MCF 10A (cell line): ENCODE measurements around the gene ALDH1L1. TPM values are rescaled to one million over a fixed set of nuclear protein-coding genes. Genes with fewer than 3 reads are reported as not detected.

Experiments
- BruUV-seq: library from RNA; stranded (reverse); fragments of 400-500 nt; replicated peaks from 2 replicates; lab custom pipeline; 2021; lab: Mats Ljungman, UMichigan
- CTCF ChIA-PET: fragments of 300-600 bp; sonication (Branson Sonifier 250); formaldehyde crosslinking; extraction: SDS; loops from one replicate; lab custom pipeline; 2021; ENCODE audit warnings: antibody characterized with exemption, inconsistent platforms; lab: Yijun Ruan, JAX
- POLR2A ChIA-PET: fragments of 300-600, 350-650 bp; sonication (Branson Sonifier 250); formaldehyde crosslinking; extraction: SDS; loops from one replicate; lab custom pipeline; 2020; ENCODE audit warnings: antibody characterized with exemption, inconsistent platforms; lab: Yijun Ruan, JAX
- DNase-seq: peaks from one replicate; pipeline ENCODE4 v3.0.0-alpha.2; 2018; ENCODE audit not compliant: unreplicated experiment
- H3K27ac Mint-ChIP-seq: one replicate; pipeline ENCODE4 v1.8.0; 2022; ENCODE audit warnings: mild to moderate bottlenecking, low read depth, mixed read lengths; ENCODE audit not compliant: unreplicated experiment
- H3K27me3 Mint-ChIP-seq: one replicate; pipeline ENCODE4 v1.8.0; 2022; ENCODE audit warnings: mixed read lengths; ENCODE audit not compliant: insufficient read depth, unreplicated experiment
- H3K36me3 Mint-ChIP-seq: one replicate; pipeline ENCODE4 v1.8.0; 2022; ENCODE audit warnings: mild to moderate bottlenecking, moderate library complexity, mixed read lengths; ENCODE audit not compliant: insufficient read depth, unreplicated experiment
- H3K4me1 Mint-ChIP-seq: one replicate; pipeline ENCODE4 v1.8.0; 2022; ENCODE audit warnings: mixed read lengths; ENCODE audit not compliant: insufficient read depth, unreplicated experiment
- H3K4me3 Mint-ChIP-seq: one replicate; pipeline ENCODE4 v1.8.0; 2022; ENCODE audit warnings: mild to moderate bottlenecking, moderate library complexity, mixed read lengths; ENCODE audit not compliant: unreplicated experiment
- H3K9me3 Mint-ChIP-seq: one replicate; pipeline ENCODE4 v1.8.0; 2022; ENCODE audit warnings: mixed read lengths; ENCODE audit not compliant: unreplicated experiment
- intact Hi-C: fragments of 100-400 bp; cut with micrococcal nuclease; formaldehyde crosslinking; loops from 2 replicates; pipeline ENCODE4 v1.14.1; 2022
- total RNA-seq: library from RNA; stranded (reverse); gene quantifications from 2 replicates; pipeline ENCODE4 v1.2.3, GENCODE V29; 2022
- TF ChIP-seq, protein P1 (sequence below): fragments of 200-600 bp; IDR thresholded peaks from one replicate; pipeline ENCODE4 v1.8.0; 2022; ENCODE audit warnings: antibody characterized with exemption, mild to moderate bottlenecking; ENCODE audit not compliant: unreplicated experiment

Gene ALDH1L1
- total RNA-seq, 1 experiment from 2014 or later, result 1.9 TPM

DNA sequence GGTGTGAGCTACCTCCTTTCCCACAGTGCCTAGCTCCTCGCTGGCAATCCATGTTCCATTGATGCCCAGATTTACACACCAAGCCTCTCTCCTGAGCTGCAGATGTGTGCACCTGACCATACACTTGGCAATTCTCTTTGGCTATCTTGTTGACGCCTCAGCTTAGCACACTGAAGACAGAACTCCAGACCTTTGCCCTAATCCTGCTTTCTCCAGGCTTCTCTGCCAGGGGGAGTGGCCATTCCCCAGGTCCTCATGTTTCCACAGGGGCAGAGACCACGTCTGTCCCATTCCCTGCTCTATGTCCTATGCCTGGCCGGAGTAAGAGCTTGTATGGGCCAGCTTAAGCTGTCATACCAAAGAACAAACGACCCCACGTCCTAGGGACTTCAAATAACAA, 30.2 kb upstream of the ALDH1L1 start:
- no peaks in the 10 kb centered on the region for H3K27me3 Mint-ChIP-seq
- intact Hi-C loops, result no loop called here
- no peak for DNase-seq
- peaks cover 8% of the 10 kb centered on the region for H3K9me3 Mint-ChIP-seq
- no peaks in the 10 kb centered on the region for H3K36me3 Mint-ChIP-seq
- CTCF ChIA-PET, result no interaction called here
- TF ChIP-seq, protein P1, sequence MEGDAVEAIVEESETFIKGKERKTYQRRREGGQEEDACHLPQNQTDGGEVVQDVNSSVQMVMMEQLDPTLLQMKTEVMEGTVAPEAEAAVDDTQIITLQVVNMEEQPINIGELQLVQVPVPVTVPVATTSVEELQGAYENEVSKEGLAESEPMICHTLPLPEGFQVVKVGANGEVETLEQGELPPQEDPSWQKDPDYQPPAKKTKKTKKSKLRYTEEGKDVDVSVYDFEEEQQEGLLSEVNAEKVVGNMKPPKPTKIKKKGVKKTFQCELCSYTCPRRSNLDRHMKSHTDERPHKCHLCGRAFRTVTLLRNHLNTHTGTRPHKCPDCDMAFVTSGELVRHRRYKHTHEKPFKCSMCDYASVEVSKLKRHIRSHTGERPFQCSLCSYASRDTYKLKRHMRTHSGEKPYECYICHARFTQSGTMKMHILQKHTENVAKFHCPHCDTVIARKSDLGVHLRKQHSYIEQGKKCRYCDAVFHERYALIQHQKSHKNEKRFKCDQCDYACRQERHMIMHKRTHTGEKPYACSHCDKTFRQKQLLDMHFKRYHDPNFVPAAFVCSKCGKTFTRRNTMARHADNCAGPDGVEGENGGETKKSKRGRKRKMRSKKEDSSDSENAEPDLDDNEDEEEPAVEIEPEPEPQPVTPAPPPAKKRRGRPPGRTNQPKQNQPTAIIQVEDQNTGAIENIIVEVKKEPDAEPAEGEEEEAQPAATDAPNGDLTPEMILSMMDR, result no peak
- no TSS peak for BruUV-seq
- H3K4me3 Mint-ChIP-seq, result no peak overlapping the region
- peaks cover 12% of the 10 kb centered on the region for H3K4me1 Mint-ChIP-seq
- no peak overlapping the region for H3K27ac Mint-ChIP-seq
- POLR2A ChIA-PET, result no interaction called here

- TF ChIP-seq, protein P1, result no peak
- Mint-ChIP-seq H3K9me3 (peaks cover 8% of the 10 kb centered on the region), H3K27ac (no peak overlapping the region), H3K27me3 (no peaks in the 10 kb centered on the region), H3K36me3 (no peaks in the 10 kb centered on the region), H3K4me1 (peaks cover 12% of the 10 kb centered on the region), H3K4me3 (no peak overlapping the region)
- POLR2A ChIA-PET, result no interaction called here
- BruUV-seq, result no TSS peak
- DNase-seq, result no peak
- CTCF ChIA-PET, result no interaction called here
- intact Hi-C loops, result no loop called here
Measured at GRCh38 chr3:126209741-126210140, 29.4 kb upstream of the ALDH1L1 start.

DNA sequence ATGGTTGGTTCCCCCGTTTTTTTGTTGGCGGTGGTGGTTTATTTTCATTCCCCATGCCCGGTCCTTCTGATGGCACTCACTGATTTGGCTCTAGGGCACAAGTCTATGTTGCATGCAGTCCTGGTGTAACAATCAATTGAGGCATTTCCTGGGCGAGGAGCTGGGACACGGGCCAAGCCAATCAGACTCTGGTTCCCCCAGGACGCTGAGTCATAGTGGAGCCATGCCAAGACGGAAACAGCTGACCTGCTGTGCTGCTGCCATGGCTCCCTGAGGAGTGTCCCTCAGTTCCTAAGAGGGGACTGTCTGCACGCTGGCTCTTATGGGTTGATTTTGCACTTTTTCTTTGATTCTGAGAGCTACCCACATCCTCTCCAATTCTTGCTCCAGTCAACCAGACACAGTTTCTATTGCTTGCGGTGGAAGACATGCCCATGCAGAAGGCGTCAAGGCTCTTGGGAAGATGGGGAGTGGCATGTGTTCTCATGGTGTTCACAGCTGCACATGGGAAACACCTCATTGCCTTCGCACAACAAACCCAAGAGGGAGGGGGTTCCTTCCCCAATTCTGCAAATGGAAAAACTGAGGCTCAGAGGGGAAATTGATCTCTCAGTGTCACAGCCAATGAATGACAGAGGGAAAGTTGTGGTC, 28.3 kb upstream of the ALDH1L1 start:
- CTCF ChIA-PET, result interaction anchor here (0.6 to 1.1 kb wide), 4 partner anchors 11 to 475 kb away, joined by 3 to 4 read pairs (median 4); no protein-coding TSS in a partner anchor
- TF ChIP-seq, protein P1, result no peak
- intact Hi-C loops, result no loop called here
- no peak overlapping the region for H3K27ac Mint-ChIP-seq
- H3K4me1 Mint-ChIP-seq, result peaks cover 12% of the 10 kb centered on the region
- no peaks in the 10 kb centered on the region for H3K27me3 Mint-ChIP-seq
- peaks cover 8% of the 10 kb centered on the region for H3K9me3 Mint-ChIP-seq
- BruUV-seq, result no TSS peak
- no peaks in the 10 kb centered on the region for H3K36me3 Mint-ChIP-seq
- DNase-seq, result peak; percentile 98
- H3K4me3 Mint-ChIP-seq, result peak overlapping the region; percentile 25
- POLR2A ChIA-PET, result interaction anchor here (0.7 to 1.4 kb wide), 4 partner anchors 10 to 126 kb away, joined by 3 to 4 read pairs (median 4); no protein-coding TSS in a partner anchor

DNA sequence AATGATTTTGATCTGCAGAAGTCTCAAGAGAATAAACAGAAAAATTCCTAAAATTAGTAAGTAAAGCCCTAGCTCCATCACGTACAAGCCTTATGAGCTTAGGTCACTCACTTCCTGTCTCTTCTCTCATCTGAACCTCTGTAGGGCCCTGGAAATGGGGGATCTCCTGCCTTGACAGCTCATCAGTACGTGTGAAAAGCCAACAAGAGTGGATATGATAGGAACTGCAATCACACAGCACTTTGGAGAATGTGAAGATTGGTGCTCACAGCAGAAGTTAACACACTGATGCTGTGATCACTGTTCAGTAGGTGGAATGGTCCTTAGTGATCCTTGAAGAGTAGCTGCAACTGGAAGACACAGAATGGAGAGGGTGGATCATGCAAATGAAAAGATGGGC, 27.8 kb upstream of the ALDH1L1 start:
- ChIA-PET POLR2A (interaction anchor here (0.7 to 1.4 kb wide), 3 partner anchors 10 to 126 kb away, joined by 3 to 4 read pairs (median 4); no protein-coding TSS in a partner anchor), CTCF (interaction anchor here (0.6 to 1.1 kb wide), 3 partner anchors 10 to 475 kb away, joined by 3 to 4 read pairs (median 3); no protein-coding TSS in a partner anchor)
- no peak for DNase-seq
- peaks cover 8% of the 10 kb centered on the region for H3K9me3 Mint-ChIP-seq
- H3K36me3 Mint-ChIP-seq, result no peaks in the 10 kb centered on the region
- no peaks in the 10 kb centered on the region for H3K27me3 Mint-ChIP-seq
- BruUV-seq, result no TSS peak
- peaks cover 12% of the 10 kb centered on the region for H3K4me1 Mint-ChIP-seq
- intact Hi-C loops, result no loop called here
- H3K27ac Mint-ChIP-seq, result no peak overlapping the region
- TF ChIP-seq, protein P1, result no peak
- peak overlapping the region; percentile 25 for H3K4me3 Mint-ChIP-seq
